Activated CD8-positive, alpha-beta memory T cell treated with anti-CD3 and anti-CD28 coated beads, Interleukin-2, amount 50 U/mL, for 24 hours (primary cell): Measurements from ENCODE around the gene PCDHB16.
"Not testable (repeated sequence)": the region's sequence is repeated elsewhere in the genome, so short reads cannot be mapped to it uniquely, and the experiment has no call there.

Experiments used
- DNase-seq: peaks from one replicate; pipeline ENCODE4 v3.0.0-alpha.2; 2020; ENCODE audit errors: extremely low read depth

Gene PCDHB16

DNA sequence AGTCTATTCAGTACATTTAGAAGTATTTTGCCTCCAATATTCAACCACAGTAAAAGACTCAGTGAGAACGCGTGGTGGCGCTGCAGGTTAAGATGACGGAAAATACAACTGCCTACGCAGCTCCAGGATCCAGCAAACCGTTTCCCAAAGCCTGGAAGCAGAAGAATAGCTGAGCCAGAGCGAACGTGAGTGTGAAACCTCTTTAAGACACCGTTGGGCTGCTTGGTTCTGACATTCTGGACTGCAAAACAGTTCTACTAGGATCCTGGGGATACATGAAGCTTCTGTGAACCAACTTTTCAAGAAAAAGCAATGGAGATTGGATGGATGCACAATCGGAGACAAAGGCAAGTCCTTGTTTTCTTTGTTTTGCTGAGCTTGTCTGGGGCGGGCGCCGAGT is at the start of gene PCDHB16:
Gene PCDHB16, plus strand, starts transcription at position 140 of the 400 bp plus-strand sequence. Its CDS starts 173 bp downstream, at position 313.
- no peak for DNase-seq

DNA sequence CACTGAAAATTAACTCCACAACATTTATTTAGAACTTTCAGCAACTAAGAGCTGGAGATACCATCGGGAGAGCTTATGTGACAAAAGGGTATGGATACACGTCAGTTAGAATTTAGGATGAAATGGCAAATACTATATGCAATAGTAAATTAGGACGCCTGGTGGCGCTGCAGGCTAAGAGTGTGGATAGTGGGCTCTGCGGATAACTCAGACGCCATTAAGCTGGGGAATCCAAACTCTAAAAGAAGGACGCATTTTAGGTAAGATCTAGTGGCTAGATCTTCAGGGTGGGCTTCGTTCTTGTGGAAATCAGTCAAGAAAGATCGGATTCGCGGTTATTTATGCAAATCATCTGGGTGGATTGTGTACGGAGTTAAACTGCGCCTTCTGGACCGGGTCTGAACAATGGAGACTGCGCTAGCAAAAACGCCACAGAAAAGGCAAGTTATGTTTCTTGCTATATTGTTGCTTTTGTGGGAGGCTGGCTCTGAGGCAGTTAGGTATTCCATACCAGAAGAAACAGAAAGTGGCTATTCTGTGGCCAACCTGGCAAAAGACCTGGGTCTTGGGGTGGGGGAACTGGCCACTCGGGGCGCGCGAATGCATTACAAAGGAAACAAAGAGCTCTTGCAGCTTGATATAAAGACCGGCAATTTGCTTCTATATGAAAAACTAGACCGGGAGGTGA is 47.0 kb upstream of the PCDHB16 start, which contains the start of gene PCDHB5:
Gene PCDHB5, plus strand, starts transcription at position 177 of the 688 bp plus-strand sequence. Its CDS starts 229 bp downstream, at position 406.
- DNase-seq = no peak

DNA sequence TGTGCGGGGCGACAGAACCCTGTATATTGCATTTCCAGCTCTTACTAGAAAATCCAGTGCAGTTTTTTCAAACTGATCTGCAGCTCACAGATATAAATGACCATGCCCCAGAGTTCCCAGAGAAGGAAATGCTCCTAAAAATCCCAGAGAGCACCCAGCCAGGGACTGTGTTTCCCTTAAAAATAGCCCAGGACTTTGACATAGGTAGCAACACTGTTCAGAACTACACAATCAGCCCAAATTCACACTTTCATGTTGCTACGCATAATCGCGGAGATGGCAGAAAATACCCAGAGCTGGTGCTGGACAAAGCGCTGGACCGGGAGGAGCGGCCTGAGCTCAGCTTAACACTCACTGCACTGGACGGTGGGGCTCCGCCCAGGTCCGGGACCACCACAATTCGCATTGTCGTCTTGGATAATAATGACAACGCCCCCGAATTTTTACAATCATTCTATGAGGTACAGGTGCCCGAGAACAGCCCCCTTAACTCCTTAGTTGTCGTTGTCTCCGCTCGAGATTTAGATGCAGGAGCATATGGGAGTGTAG is 46.4 kb upstream of the PCDHB16 start:
- DNase-seq = no peak

DNA sequence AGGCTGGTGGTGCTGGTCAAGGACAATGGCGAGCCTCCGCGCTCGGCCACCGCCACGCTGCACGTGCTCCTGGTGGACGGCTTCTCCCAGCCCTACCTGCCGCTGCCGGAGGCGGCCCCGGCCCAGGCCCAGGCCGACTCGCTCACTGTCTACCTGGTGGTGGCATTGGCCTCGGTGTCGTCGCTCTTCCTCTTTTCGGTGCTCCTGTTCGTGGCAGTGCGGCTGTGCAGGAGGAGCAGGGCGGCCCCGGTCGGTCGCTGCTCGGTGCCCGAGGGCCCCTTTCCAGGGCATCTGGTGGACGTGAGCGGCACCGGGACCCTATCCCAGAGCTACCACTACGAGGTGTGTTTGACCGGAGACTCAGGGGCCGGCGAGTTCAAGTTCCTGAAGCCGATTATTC is 44.8 kb upstream of the PCDHB16 start:
- not testable (repeated sequence) for DNase-seq

DNA sequence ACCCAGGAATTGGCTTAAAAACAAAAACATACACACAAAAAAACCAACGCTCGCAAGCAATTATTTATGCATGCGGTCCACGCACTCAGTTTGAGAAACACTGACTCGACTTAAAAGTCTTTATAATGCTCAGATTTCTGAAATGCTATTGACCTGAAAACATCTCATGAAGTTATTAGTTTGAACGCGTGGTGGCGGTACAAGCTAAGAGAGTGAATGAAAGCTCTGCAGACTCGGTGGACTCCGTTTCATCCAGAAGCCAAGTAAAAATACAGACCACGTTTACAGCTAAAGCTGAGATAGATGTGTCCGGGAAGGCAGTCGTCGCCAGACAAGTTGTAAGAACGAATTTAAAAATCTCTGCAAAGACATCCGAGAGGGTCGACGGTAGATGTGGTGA is 32.4 kb upstream of the PCDHB16 start, which contains the start of gene PCDHB6:
Gene PCDHB6, plus strand, starts transcription at position 246 of the 400 bp plus-strand sequence. CDS start 201 bp downstream, outside the sequence.
- DNase-seq = no peak

DNA sequence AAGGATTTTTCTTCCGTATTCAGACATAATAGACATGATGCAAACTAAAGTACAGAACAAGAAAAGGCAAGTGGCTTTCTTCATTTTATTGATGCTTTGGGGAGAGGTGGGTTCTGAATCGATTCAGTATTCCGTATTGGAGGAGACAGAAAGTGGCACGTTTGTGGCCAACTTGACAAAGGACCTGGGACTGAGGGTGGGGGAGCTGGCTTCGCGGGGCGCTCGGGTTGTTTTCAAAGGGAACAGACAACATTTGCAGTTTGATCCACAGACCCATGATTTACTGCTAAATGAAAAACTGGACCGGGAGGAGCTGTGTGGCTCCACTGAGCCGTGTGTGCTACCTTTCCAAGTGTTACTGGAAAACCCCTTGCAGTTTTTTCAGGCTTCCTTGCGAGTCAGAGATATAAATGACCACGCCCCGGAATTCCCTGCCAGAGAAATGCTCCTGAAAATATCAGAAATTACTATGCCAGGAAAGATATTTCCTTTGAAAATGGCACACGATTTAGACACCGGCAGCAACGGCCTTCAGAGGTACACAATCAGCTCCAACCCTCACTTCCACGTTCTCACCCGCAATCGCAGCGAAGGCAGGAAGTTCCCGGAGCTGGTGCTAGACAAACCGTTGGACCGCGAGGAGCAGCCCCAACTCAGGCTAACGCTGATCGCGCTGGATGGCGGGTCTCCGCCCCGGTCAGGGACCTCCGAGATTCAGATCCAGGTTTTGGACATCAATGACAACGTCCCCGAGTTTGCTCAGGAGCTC is 31.8 kb upstream of the PCDHB16 start:
- no peak for DNase-seq

DNA sequence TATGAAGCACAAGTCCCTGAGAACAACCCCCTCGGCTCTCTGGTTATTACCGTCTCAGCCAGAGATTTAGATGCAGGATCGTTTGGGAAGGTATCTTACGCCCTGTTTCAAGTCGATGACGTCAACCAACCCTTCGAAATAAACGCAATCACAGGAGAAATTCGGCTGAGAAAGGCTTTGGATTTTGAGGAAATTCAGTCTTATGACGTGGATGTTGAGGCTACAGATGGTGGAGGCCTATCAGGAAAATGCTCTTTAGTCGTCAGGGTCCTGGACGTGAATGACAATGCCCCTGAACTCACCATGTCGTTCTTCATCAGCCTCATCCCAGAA is 31.2 kb upstream of the PCDHB16 start:
- no peak for DNase-seq

DNA sequence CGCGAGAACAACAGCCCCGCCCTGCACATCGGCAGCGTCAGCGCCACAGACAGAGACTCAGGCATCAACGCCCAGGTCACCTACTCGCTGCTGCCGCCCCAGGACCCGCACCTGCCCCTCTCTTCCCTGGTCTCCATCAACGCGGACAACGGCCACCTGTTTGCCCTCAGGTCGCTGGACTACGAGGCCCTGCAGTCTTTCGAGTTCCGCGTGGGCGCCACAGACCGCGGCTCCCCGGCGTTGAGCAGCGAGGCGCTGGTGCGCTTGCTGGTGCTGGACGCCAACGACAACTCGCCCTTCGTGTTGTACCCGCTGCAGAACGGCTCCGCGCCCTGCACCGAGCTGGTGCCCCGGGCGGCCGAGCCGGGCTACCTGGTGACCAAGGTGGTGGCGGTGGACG is 30.6 kb upstream of the PCDHB16 start:
- DNase-seq = not testable (repeated sequence)

DNA sequence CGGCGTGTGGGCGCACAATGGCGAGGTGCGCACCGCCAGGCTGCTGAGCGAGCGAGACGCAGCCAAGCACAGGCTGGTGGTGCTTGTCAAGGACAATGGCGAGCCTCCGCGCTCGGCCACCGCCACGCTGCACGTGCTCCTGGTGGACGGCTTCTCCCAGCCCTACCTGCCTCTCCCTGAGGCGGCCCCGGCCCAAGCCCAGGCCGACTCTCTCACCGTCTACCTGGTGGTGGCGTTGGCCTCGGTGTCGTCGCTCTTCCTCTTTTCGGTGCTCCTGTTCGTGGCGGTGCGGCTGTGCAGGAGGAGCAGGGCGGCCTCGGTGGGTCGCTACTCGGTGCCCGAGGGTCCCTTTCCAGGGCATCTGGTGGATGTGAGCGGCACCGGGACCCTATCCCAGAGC is 30.1 kb upstream of the PCDHB16 start:
- DNase-seq = not testable (repeated sequence)

DNA sequence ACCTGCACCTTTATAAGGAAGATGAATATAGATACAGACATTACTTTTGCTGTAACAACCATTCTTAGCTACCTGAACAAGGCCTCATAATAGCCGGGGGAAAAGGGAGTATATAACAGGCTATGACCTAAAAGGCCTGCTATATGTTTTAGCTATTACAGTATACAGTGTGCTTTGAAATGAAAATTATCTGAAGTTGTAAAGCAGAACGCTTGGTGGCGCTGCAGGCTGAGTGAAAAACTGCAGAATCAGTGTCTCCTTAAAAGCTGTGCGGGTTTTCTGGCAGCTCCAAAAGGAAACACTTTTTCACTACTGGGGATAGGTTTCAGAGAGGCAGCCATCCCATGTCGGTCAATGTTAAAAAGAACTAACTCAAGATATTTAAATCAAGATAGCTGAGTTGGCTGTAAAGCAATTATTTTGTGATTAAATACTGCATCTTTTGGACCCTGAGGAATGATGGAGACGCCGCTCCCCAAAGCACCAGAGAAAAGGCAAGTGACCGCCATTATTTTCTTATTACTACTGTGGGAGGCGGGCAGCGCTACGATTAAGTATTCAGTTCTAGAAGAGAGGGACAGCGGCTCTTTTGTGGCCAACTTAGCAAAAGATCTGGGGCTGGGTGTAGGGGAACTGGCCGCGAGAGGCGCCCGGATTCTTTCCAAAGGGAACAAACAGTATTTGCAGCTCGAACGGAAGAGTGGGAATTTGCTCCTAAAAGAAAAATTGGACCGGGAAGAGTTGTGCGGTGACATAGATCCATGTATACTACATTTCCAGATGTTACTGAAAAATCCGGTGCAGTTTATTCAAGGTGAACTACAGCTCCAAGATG is 26.4 kb upstream of the PCDHB16 start:
- DNase-seq = no peak

DNA sequence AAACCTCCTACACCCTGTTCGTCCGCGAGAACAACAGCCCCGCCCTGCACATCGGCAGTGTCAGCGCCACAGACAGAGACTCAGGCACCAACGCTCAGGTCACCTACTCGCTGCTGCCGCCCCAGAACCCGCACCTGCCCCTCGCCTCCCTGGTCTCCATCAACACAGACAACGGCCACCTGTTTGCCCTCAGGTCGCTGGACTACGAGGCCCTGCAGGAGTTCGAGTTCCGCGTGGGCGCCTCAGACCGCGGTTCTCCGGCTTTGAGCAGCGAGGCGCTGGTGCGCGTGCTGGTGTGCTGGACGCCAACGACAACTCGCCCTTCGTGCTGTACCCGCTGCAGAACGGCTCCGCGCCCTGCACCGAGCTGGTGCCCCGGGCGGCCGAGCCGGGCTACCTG is 24.8 kb upstream of the PCDHB16 start:
- not testable (repeated sequence) for DNase-seq

DNA sequence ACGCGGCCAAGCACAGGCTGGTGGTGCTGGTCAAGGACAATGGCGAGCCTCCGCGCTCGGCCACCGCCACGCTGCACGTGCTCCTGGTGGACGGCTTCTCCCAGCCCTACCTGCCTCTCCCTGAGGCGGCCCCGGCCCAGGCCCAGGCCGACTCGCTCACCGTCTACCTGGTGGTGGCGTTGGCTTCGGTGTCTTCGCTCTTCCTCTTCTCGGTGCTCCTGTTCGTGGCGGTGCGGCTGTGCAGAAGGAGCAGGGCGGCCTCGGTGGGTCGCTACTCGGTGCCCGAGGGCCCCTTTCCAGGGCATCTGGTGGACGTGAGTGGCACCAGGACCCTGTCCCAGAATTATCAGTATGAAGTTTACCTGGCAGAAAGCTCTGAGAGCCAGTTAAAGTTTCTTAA is 24.3 kb upstream of the PCDHB16 start:
- not testable (repeated sequence) for DNase-seq

DNA sequence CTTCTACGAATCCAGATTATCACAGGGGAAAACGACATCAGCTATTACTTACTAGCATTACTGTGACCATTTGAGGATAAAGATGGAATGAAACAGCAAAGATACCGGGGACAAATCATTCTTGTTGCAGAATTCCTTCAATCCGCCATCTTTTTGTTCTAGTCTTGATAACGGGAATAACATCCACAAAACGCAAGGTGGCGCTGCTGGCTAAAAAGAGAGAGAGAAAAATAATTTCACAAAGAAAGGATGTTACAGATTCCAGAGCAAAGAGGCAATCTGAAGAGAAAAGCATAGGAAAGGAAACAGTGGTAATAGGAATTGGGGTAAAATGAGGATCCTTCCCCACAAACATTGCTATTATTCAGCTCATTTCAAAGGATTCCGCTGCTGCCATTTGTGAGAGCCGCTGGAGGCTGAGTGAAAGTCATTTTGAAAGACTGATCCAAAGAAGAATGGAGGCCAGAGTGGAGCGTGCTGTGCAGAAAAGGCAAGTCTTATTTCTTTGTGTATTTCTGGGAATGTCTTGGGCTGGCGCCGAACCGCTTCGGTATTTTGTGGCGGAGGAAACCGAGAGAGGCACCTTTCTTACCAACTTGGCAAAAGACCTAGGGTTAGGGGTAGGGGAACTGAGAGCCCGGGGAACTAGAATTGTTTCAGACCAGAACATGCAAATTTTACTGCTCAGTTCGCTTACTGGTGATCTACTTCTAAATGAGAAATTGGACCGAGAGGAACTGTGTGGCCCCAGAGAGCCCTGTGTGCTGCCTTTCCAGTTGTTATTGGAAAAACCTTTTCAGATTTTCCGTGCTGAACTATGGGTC is 9.6 kb upstream of the PCDHB16 start, which contains the start of gene PCDHB7:
Gene PCDHB7, plus strand, starts transcription at position 264 of the 824 bp plus-strand sequence. Its CDS starts 192 bp downstream, at position 456.
- DNase-seq = no peak

DNA sequence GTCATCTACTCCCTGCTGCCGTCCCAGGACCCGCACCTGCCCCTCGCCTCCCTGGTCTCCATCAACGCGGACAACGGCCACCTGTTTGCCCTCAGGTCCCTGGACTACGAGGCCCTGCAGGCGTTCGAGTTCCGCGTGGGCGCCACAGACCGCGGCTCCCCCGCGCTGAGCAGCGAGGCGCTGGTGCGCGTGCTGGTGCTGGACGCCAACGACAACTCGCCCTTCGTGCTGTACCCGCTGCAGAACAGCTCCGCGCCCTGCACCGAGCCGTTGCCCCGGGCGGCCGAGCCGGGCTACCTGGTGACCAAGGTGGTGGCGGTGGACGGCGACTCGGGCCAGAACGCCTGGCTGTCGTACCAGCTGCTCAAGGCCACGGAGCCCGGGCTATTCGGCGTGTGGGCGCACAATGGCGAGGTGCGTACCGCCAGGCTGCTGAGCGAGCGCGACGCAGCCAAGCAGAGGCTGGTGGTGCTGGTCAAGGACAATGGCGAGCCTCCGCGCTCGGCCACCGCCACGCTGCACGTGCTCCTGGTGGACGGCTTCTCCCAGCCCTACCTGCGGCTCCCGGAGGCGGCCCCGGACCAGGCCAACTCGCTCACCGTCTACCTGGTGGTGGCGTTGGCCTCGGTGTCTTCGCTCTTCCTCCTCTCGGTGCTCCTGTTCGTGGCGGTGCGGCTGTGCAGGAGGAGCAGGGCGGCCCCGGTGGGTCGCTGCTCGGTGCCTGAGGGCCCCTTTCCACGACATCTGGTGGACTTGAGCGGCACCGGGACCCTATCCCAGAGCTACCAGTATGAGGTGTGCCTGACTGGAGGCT is 7.7 kb upstream of the PCDHB16 start:
- not testable (repeated sequence) for DNase-seq

DNA sequence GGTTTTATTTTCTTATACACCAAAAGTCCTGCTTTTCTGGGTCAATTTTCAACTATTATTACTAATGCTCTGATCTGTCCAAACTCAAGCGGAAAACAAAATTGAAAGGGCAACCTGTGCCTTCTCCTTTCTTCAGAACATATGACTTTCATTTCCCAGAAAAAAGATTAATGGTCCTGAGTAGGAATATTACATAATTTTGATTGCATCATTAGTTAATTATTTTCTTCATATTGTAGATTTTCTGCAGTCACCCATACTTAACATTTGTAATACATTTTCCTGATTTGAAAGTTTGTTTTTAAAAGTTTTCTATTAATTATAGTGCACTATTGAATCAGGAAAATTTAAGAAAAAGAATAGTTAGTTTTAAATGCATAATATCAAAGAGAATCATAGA is 6.3 kb upstream of the PCDHB16 start:
- no peak for DNase-seq

DNA sequence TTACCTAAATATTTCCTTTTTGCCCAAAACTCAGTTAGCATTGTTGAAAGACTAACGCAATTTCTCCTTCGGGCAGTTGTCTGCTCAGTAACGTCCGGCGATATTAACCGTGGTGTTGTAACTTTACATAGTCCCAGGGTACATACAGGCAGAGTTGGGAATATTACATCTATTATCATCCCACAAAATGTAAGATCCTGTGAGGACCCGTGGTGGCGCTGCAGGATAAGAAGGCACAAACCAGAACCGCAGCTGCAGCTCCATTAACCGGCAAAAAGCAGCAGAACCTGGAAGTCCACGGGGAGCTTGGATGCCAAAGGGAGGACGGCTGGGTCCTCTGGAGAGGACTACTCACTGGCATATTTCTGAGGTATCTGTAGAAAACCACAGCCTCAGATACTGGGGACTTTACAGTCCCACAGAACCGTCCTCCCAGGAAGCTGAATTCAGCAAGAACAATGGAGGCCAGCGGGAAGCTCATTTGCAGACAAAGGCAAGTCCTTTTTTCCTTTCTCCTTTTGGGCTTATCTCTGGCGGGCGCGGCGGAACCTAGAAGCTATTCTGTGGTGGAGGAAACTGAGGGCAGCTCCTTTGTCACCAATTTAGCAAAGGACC is 4.5 kb upstream of the PCDHB16 start, which contains the start of gene PCDHB8:
Gene PCDHB8, plus strand, starts transcription at position 214 of the 615 bp plus-strand sequence. Its CDS starts 245 bp downstream, at position 459.
- not testable (repeated sequence) for DNase-seq

DNA sequence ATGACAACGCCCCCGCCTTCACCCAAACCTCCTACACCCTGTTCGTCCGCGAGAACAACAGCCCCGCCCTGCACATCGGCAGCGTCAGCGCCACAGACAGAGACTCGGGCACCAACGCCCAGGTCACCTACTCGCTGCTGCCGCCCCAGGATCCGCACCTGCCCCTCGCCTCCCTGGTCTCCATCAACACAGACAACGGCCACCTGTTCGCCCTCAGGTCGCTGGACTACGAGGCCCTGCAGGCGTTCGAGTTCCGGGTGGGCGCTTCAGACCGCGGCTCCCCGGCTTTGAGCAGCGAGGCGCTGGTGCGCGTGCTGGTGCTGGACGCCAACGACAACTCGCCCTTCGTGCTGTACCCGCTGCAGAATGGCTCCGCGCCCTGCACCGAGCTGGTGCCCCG is 2.8 kb upstream of the PCDHB16 start:
- not testable (repeated sequence) for DNase-seq

DNA sequence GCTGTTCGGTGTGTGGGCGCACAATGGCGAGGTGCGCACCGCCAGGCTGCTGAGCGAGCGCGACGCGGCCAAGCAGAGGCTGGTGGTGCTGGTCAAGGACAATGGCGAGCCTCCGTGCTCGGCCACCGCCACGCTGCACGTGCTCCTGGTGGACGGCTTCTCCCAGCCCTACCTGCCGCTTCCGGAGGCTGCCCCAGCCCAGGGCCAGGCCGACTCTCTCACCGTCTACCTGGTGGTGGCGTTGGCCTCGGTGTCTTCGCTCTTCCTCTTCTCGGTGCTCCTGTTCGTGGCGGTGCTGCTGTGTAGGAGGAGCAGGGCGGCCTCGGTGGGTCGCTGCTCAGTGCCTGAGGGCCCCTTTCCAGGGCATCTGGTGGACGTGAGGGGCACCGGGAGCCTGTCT is 2.3 kb upstream of the PCDHB16 start:
- DNase-seq = not testable (repeated sequence)

DNA sequence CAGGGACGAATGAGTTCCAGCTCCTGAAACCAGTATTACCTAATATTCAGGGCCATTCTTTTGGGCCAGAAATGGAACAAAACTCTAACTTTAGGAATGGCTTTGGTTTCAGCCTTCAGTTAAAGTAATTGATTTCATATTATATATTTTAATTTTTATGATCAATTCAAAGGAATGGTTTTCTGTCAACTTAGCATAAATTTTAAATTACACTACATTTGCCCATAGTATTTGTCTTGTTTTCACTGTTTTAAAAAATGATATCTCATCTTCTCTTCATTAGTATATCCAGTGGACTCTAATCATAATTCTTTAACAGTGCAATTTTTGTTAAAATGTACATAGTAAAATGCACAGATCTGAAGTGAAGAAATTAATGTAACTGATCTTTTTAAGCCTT is 1.9 kb upstream of the PCDHB16 start:
- no peak for DNase-seq
